Ovary (tissue), 3 donors: Measurements from ENCODE around the gene BUD31.

Experiments
- CTCF ChIP-seq, 3 donors: fragments of 450-650 bp in 2 of 3; fragments of 200-600 bp in 1 of 3; IDR thresholded peaks; one replicate each; pipeline versions ENCODE4 v1.5.1 to v1.8.0; 2016 to 2022; ENCODE audit warnings: antibody characterized with exemption in 3 of 3, mild to moderate bottlenecking in 1 of 3
- POLR2A ChIP-seq: fragments of 450-650 bp; IDR thresholded peaks from one replicate; pipeline ENCODE4 v1.6.1; 2017; ENCODE audit warnings: antibody characterized with exemption, mild to moderate bottlenecking, moderate library complexity
- donor health status: DM: no; HTN: no; CAD: no.

- TF ChIP-seq CTCF (IDR thresholded peaks at IDR 0.05) (no peak), POLR2A (no peak)
Measured at GRCh38 chr7:99387912-99388311, 20.9 kb upstream of the BUD31 start.
